Gastrocnemius medialis (tissue), 4 donors: ENCODE results near the gene TBCD.

Source experiments
- POLR2A ChIP-seq, 2 donors: fragments of 450-650 bp; IDR thresholded peaks; one replicate each; pipeline ENCODE4 v1.6.1; 2017; ENCODE audit warnings: antibody characterized with exemption in 2 of 2, mild to moderate bottlenecking in 2 of 2, moderate library complexity in 2 of 2
- TF ChIP-seq, protein P1 (sequence below), 5 experiments: fragments of 450-650 bp in 3 of 5; fragments of 200-600 bp in 2 of 5; sonication (generic) in 2 of 5; IDR thresholded peaks in 4 of 5; conservative IDR thresholded peaks in 1 of 5; 1 replicate in 4 of 5; 2 replicates in 1 of 5; pipeline ENCODE4 v1.5.1; 2016 to 2019; ENCODE audit warnings: antibody characterized with exemption in 5 of 5, mild to moderate bottlenecking in 3 of 5, moderate library complexity in 3 of 5

DNA sequence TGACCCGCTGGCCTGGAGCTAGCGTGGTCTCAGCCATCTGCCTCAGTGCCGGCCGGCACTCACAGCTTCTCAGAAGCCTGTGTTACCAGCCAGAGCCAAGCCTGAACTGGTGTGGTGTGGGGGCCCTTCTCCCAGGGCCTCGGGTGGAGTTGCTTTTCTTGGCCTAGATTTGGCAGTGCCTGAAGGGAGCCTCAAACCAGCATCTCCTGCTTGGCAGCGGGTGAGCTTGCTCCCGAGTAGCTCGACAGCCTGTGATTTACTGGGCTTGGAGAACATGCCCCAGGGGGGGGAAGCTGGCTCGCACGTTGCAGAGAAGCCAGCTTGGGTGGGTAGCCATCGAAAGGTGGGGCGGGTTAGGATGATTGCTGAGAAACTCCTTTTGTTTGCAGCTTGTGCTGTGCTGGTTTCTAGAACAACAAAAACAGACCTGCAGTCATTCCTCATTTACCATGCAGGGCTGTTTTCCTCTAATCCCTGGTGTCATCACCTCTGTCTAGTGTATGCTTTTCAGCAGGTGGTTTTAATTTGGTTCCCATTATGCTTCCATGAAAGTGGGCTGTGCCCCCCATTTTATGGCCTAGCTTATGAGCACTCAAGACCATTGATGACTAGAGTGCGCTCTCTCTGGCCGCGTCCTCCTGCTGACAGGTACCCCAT, 42.2 kb downstream of the TBCD start:
- TF ChIP-seq, protein P1, sequence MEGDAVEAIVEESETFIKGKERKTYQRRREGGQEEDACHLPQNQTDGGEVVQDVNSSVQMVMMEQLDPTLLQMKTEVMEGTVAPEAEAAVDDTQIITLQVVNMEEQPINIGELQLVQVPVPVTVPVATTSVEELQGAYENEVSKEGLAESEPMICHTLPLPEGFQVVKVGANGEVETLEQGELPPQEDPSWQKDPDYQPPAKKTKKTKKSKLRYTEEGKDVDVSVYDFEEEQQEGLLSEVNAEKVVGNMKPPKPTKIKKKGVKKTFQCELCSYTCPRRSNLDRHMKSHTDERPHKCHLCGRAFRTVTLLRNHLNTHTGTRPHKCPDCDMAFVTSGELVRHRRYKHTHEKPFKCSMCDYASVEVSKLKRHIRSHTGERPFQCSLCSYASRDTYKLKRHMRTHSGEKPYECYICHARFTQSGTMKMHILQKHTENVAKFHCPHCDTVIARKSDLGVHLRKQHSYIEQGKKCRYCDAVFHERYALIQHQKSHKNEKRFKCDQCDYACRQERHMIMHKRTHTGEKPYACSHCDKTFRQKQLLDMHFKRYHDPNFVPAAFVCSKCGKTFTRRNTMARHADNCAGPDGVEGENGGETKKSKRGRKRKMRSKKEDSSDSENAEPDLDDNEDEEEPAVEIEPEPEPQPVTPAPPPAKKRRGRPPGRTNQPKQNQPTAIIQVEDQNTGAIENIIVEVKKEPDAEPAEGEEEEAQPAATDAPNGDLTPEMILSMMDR (IDR thresholded peaks at IDR 0.05 in 4 of 5, conservative IDR thresholded peaks at IDR 0.05 in 1 of 5): no peak
- no peak for TF ChIP-seq POLR2A (IDR thresholded peaks at IDR 0.05)
